K562 (cell line): ENCODE data around the gene MALRD1.

ENCODE experiments used
- AFF4 ChIP-seq: sonication (generic); formaldehyde crosslinking; IDR thresholded peaks from 2 replicates; pipeline ENCODE4 v1.8.0; 2023; ENCODE audit warnings: mild to moderate bottlenecking, missing genetic modification reagents
- ATF3 ChIP-seq, 2 experiments: fragments of 450-650 bp in 1 of 2; sonication (generic) in 1 of 2; formaldehyde crosslinking in 1 of 2; IDR thresholded peaks in 1 of 2; conservative IDR thresholded peaks in 1 of 2; 2 replicates each; pipeline versions ENCODE4 v1.6.1 to v1.8.1; 2016 to 2023; ENCODE audit warnings: mild to moderate bottlenecking in 2 of 2, moderate library complexity in 2 of 2, inconsistent platforms in 1 of 2, missing genetic modification reagents in 1 of 2
- COPS2 ChIP-seq: fragments of 450-650 bp; conservative IDR thresholded peaks from 2 replicates; pipeline ENCODE4 v1.6.1; 2016; ENCODE audit warnings: mild to moderate bottlenecking, moderate library complexity
- CTCF ChIP-seq, 3 experiments: IDR thresholded peaks in 2 of 3; conservative IDR thresholded peaks in 1 of 3; 2 replicates each; pipeline ENCODE4 v1.5.1; 2011 to 2012; ENCODE audit warnings: low read length in 3 of 3, mild to moderate bottlenecking in 3 of 3, control low read depth in 2 of 3, improper control_type of control experiment in 1 of 3, inconsistent platforms in 1 of 3, low read depth in 1 of 3, mixed read lengths in 1 of 3, moderate library complexity in 1 of 3; ENCODE audit not compliant: insufficient read depth in 2 of 3
- FIP1L1 ChIP-seq: fragments of 200-400 bp; formaldehyde crosslinking; IDR thresholded peaks from 2 replicates; pipeline ENCODE4 v1.6.1; 2018; ENCODE audit warnings: mild to moderate bottlenecking, low read depth, low read length; ENCODE audit not compliant: poor library complexity, severe bottlenecking
- FOXM1 ChIP-seq, 2 experiments: fragments of 450-650 bp in 1 of 2; sonication (generic) in 1 of 2; formaldehyde crosslinking in 1 of 2; IDR thresholded peaks; 2 replicates each; pipeline versions ENCODE4 v1.6.1 to v1.9.0; 2017 to 2022; ENCODE audit warnings: low read depth in 2 of 2, mild to moderate bottlenecking in 2 of 2, missing genetic modification reagents in 1 of 2, moderate library complexity in 1 of 2
- IRF1 ChIP-seq: sonication (generic); formaldehyde crosslinking; IDR thresholded peaks from 2 replicates; pipeline ENCODE4 v1.8.0; 2022; ENCODE audit warnings: missing genetic modification reagents, mild to moderate bottlenecking, borderline replicate concordance
- KAT7 ChIP-seq: sonication (generic); formaldehyde crosslinking; IDR thresholded peaks from 2 replicates; pipeline ENCODE4 v1.8.0; 2022; ENCODE audit warnings: missing genetic modification reagents, mild to moderate bottlenecking, borderline replicate concordance
- MGA ChIP-seq: fragments of 450-650 bp; IDR thresholded peaks from 2 replicates; pipeline ENCODE4 v1.6.1; 2016; ENCODE audit warnings: mild to moderate bottlenecking, moderate library complexity
- NONO ChIP-seq, 2 experiments: fragments of 200-400 bp in 1 of 2; fragments of 450-650 bp in 1 of 2; formaldehyde crosslinking in 1 of 2; IDR thresholded peaks; 2 replicates each; pipeline ENCODE4 v1.6.1; 2017; ENCODE audit warnings: low read depth in 2 of 2, mild to moderate bottlenecking in 2 of 2, moderate library complexity in 2 of 2, low read length in 1 of 2
- RAD21 ChIP-seq, 2 experiments: fragments of 250-450 bp in 1 of 2; fragments of 450-650 bp in 1 of 2; sonication (Bioruptor Pico) in 1 of 2; formaldehyde crosslinking in 1 of 2; IDR thresholded peaks in 1 of 2; conservative IDR thresholded peaks in 1 of 2; 2 replicates each; pipeline versions ENCODE4 v1.4.0 to v1.8.0; 2020 to 2022; ENCODE audit warnings: mild to moderate bottlenecking in 2 of 2, moderate library complexity in 1 of 2
- RCOR1 ChIP-seq, 2 experiments: IDR thresholded peaks; 2 replicates each; pipeline ENCODE4 v1.6.1; 2012; ENCODE audit warnings: low read depth in 2 of 2, low read length in 2 of 2, borderline replicate concordance in 1 of 2, improper control_type of control experiment in 1 of 2
- SP1 ChIP-seq: sonication (generic); formaldehyde crosslinking; IDR thresholded peaks from 2 replicates; pipeline ENCODE4 v1.8.1; 2022; ENCODE audit warnings: mild to moderate bottlenecking, missing genetic modification reagents

DNA sequence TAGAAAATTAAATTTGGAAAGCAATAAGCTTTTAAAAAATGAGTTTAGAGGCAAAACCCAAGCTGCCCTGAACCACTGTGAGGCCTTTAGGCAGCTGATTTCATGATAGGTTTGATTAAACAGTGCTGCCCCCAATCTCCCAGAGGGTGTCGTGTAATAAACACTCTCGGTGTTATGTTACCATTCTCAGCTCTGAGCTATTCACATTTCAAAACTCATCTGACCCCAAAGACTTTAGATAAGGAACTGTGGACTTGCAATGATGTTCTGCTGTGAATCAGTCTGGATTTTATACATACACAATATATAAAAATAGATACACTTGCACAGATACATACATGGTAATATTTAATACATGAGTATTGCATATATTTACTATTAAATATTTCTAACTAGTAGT is 120.4 kb downstream of the MALRD1 start:
- no peak for TF ChIP-seq KAT7 (CRISPR knock-in tag)
- no peak for TF ChIP-seq RCOR1 (IDR thresholded peaks at IDR 0.05; ENCODE audit: borderline replicate concordance in 1 of 2, low read depth in 2 of 2, low read length in 2 of 2)
- no peak for TF ChIP-seq CTCF (IDR thresholded peaks at IDR 0.05 in 2 of 3, conservative IDR thresholded peaks at IDR 0.05 in 1 of 3; ENCODE audit: insufficient read depth in 2 of 3, low read depth in 1 of 3, low read length in 3 of 3)
- no peak for TF ChIP-seq SP1
- no peak for TF ChIP-seq NONO (IDR thresholded peaks at IDR 0.05; ENCODE audit: low read depth in 2 of 2, low read length in 1 of 2)
- no peak for TF ChIP-seq FOXM1 (IDR thresholded peaks at IDR 0.05; ENCODE audit: low read depth)
- no peak for TF ChIP-seq FOXM1 (CRISPR knock-in tag; IDR thresholded peaks at IDR 0.05; ENCODE audit: low read depth)
- no peak for TF ChIP-seq FIP1L1
- no peak for TF ChIP-seq IRF1 (CRISPR knock-in tag)
- TF ChIP-seq ATF3 (IDR thresholded peaks at IDR 0.05), result no peak
- no peak for TF ChIP-seq ATF3 (CRISPR knock-in tag; conservative IDR thresholded peaks at IDR 0.05)
- TF ChIP-seq COPS2, result no peak
- no peak for TF ChIP-seq RAD21 (CRISPR knock-in tag; conservative IDR thresholded peaks at IDR 0.05 in 1 of 2, IDR thresholded peaks at IDR 0.05 in 1 of 2)
- no peak for TF ChIP-seq MGA
- no peak for TF ChIP-seq AFF4 (CRISPR knock-in tag)
